ENCODE measurements around the gene DAGLA.

GRCh38 chr11:61718046-61718531 is 37.9 kb downstream of the DAGLA start:
- TF ChIP-seq CTCF (IDR thresholded peaks at IDR 0.05) (no peak), POLR2AphosphoS5 (IDR thresholded peaks at IDR 0.05) (no peak)
